ENCODE measurements around the gene RABEP1. TPM values are rescaled to one million over a fixed set of nuclear protein-coding genes. Genes with fewer than 3 reads are reported as not detected.

The RABEP1 gene
- total RNA-seq, 1 experiment from 2014 or later, result 53.0 TPM

DNA sequence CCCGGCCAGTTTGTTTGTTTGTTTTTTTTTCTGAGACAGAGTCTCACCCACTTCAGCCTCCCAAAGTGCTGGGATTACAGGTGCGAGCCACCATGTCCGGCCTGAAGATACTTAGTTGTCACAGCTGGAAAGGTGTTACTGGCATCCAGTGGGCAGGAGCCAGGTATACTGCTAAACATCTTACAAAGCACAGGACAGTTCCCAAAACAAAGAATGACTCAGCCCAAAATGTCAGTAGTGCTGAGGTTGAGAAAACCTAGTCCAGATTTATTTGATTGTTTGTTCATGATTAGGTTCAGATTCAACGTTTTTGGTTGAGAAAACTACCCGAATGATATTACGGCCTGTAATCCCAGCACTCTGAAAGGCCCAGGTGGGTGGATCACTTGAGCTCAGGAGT is 18.6 kb upstream of the RABEP1 start:
- no peak for DNase-seq
- Histone ChIP-seq H3K9me3 (ENCODE audit: insufficient read depth, low read depth) (no peaks in the 10 kb centered on the region), H3F3A (ENCODE audit: insufficient read depth, low read depth) (peaks cover 15% of the 10 kb centered on the region), H3K4me3 (no peak overlapping the region), H4K20me1 (ENCODE audit: insufficient read depth) (no peaks in the 10 kb centered on the region), H3K79me2 (ENCODE audit: low read depth) (no peaks in the 10 kb centered on the region), H3K4me2 (no peak overlapping the region), H3K4me1 (replicated peaks; ENCODE audit: insufficient read depth) (peaks cover 19% of the 10 kb centered on the region), H3K9me2 (ENCODE audit: insufficient read depth) (no peaks in the 10 kb centered on the region), H3K27me3 (ENCODE audit: insufficient read depth, low read depth) (no peaks in the 10 kb centered on the region), H3K27ac (no peak overlapping the region), H2AFZ (no peak overlapping the region), H3K36me3 (ENCODE audit: low read depth) (no peaks in the 10 kb centered on the region)
- no TSS peak for BruUV-seq (replicated peaks)
- intact Hi-C loops (cut with micrococcal nuclease; ENCODE audit: unreplicated experiment), result no loop called here
- TF ChIP-seq, protein P1, sequence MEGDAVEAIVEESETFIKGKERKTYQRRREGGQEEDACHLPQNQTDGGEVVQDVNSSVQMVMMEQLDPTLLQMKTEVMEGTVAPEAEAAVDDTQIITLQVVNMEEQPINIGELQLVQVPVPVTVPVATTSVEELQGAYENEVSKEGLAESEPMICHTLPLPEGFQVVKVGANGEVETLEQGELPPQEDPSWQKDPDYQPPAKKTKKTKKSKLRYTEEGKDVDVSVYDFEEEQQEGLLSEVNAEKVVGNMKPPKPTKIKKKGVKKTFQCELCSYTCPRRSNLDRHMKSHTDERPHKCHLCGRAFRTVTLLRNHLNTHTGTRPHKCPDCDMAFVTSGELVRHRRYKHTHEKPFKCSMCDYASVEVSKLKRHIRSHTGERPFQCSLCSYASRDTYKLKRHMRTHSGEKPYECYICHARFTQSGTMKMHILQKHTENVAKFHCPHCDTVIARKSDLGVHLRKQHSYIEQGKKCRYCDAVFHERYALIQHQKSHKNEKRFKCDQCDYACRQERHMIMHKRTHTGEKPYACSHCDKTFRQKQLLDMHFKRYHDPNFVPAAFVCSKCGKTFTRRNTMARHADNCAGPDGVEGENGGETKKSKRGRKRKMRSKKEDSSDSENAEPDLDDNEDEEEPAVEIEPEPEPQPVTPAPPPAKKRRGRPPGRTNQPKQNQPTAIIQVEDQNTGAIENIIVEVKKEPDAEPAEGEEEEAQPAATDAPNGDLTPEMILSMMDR (conservative IDR thresholded peaks at IDR 0.05), result no peak
- TF ChIP-seq EZH2 (IDR thresholded peaks at IDR 0.05; ENCODE audit: low read depth), result no peak
- CTCF ChIA-PET, result no interaction called here
- POLR2A ChIA-PET (ENCODE audit: unreplicated experiment), result no interaction called here

DNA sequence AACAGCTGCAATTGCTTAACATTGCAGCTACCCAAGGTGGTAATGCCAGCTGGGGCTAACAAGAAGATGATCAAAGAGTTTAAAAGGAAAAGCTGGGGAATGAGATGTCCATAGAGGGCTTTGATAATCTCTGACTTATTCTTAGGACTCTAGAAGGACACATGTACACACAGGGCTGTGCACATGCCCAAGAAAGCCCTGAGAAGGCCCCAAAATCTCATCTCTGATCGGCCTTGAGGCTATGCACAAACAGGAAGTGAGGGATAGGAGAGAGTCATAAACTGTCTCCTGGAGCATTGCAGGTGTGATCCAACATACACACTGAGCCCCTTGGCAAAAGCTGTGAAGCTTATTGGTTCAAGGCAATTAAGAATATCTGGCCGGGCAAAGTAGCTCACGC is 17.2 kb upstream of the RABEP1 start:
- Histone ChIP-seq H3F3A (ENCODE audit: insufficient read depth, low read depth) (peaks cover 5% of the 10 kb centered on the region), H3K9me3 (ENCODE audit: insufficient read depth, low read depth) (no peaks in the 10 kb centered on the region), H3K79me2 (ENCODE audit: low read depth) (no peaks in the 10 kb centered on the region), H3K27ac (no peak overlapping the region), H3K27me3 (ENCODE audit: insufficient read depth, low read depth) (no peaks in the 10 kb centered on the region), H3K4me1 (replicated peaks; ENCODE audit: insufficient read depth) (peaks cover 15% of the 10 kb centered on the region), H3K4me2 (no peak overlapping the region), H3K36me3 (ENCODE audit: low read depth) (no peaks in the 10 kb centered on the region), H3K4me3 (no peak overlapping the region), H4K20me1 (ENCODE audit: insufficient read depth) (no peaks in the 10 kb centered on the region), H2AFZ (no peak overlapping the region), H3K9me2 (ENCODE audit: insufficient read depth) (no peaks in the 10 kb centered on the region)
- TF ChIP-seq EZH2 (IDR thresholded peaks at IDR 0.05; ENCODE audit: low read depth), result no peak
- TF ChIP-seq, protein P1 (conservative IDR thresholded peaks at IDR 0.05), result no peak
- BruUV-seq (replicated peaks), result no TSS peak
- intact Hi-C loops (cut with micrococcal nuclease; ENCODE audit: unreplicated experiment), result no loop called here
- CTCF ChIA-PET, result interaction anchor here (0.6 kb wide), 2 partner anchors 33 to 233 kb away, joined by 3 read pairs; no protein-coding TSS in a partner anchor
- POLR2A ChIA-PET (ENCODE audit: unreplicated experiment), result interaction anchor here (0.5 to 0.6 kb wide), 2 partner anchors 145 to 1721 kb away, joined by 3 to 11 read pairs; no protein-coding TSS in a partner anchor
- no peak for DNase-seq

DNA sequence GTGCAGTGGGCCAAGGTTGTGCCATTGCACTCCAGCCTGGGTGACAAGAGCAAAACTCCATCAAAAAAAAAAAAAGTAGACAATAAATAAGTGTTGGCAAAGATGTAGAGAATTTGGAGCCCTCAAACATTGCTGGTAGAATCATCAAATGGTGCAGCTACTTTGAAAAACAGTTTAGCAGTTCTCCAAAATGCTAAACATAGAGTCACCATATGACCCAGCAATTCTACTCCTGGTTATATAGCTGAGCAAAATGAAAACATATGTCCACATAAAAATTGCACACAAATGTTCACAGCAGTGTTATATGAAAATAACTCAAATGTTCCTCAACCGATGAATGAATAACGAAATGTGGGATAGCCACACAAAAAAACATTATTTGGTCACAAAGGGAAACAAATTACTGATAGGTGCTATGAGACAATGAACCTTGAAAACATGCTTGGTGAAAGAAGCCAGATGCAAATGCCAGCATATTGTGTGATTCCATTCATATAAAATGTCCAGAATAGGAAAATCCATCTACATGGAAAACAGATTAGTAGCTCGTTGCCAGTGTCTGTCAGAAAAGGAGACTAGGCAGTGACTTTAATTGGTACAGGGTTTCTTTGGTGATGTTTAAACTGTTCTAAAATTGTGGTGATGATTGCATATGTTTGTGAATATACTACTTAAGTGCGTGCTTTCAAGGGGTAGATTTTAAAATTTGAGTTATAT is 12.7 kb upstream of the RABEP1 start:
- Histone ChIP-seq H3K27ac (no peak overlapping the region), H2AFZ (no peak overlapping the region), H3K79me2 (ENCODE audit: low read depth) (no peaks in the 10 kb centered on the region), H3K4me3 (no peak overlapping the region), H3K9me2 (ENCODE audit: insufficient read depth) (no peaks in the 10 kb centered on the region), H3F3A (ENCODE audit: insufficient read depth, low read depth) (no peaks in the 10 kb centered on the region), H3K4me2 (no peak overlapping the region), H4K20me1 (ENCODE audit: insufficient read depth) (no peaks in the 10 kb centered on the region), H3K36me3 (ENCODE audit: low read depth) (no peaks in the 10 kb centered on the region), H3K27me3 (ENCODE audit: insufficient read depth, low read depth) (no peaks in the 10 kb centered on the region), H3K4me1 (replicated peaks; ENCODE audit: insufficient read depth) (no peaks in the 10 kb centered on the region), H3K9me3 (ENCODE audit: insufficient read depth, low read depth) (no peaks in the 10 kb centered on the region)
- BruUV-seq (replicated peaks), result no TSS peak
- no peak for TF ChIP-seq EZH2 (IDR thresholded peaks at IDR 0.05; ENCODE audit: low read depth)
- CTCF ChIA-PET, result no interaction called here
- POLR2A ChIA-PET (ENCODE audit: unreplicated experiment), result no interaction called here
- no peak for DNase-seq
- intact Hi-C loops (cut with micrococcal nuclease; ENCODE audit: unreplicated experiment), result no loop called here

DNA sequence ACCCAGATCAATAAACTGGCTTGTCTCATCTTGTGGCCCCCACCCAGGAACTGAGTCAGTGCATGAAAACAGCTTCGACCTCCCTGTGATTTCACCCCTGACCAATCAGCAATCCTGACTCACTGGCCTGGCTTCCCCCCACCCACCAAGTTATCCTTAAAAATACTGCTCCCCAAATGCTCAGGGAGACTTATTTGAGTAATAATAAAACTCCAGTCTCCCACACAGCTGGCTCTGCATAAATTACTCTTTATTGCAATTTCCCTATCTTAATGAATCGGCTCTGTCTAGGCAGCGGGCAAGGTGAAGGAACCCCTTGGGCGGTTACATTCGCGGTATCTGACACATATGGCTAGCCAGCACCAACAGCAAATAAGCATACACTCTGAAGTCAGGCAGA is 9.8 kb upstream of the RABEP1 start:
- Histone ChIP-seq H3K27ac (no peak overlapping the region), H3K4me3 (no peak overlapping the region), H3K4me2 (no peak overlapping the region), H3K79me2 (ENCODE audit: low read depth) (no peaks in the 10 kb centered on the region), H3K4me1 (replicated peaks; ENCODE audit: insufficient read depth) (no peaks in the 10 kb centered on the region), H3F3A (ENCODE audit: insufficient read depth, low read depth) (no peaks in the 10 kb centered on the region), H2AFZ (no peak overlapping the region), H3K9me3 (ENCODE audit: insufficient read depth, low read depth) (no peaks in the 10 kb centered on the region), H4K20me1 (ENCODE audit: insufficient read depth) (no peaks in the 10 kb centered on the region), H3K36me3 (ENCODE audit: low read depth) (no peaks in the 10 kb centered on the region), H3K9me2 (ENCODE audit: insufficient read depth) (no peaks in the 10 kb centered on the region), H3K27me3 (ENCODE audit: insufficient read depth, low read depth) (no peaks in the 10 kb centered on the region)
- DNase-seq, result no peak
- CTCF ChIA-PET, result no interaction called here
- POLR2A ChIA-PET (ENCODE audit: unreplicated experiment), result no interaction called here
- intact Hi-C loops (cut with micrococcal nuclease; ENCODE audit: unreplicated experiment), result no loop called here
- no TSS peak for BruUV-seq (replicated peaks)
- TF ChIP-seq, protein P1 (conservative IDR thresholded peaks at IDR 0.05), result no peak
- no peak for TF ChIP-seq EZH2 (IDR thresholded peaks at IDR 0.05; ENCODE audit: low read depth)
